Measurements from ENCODE around the gene GPR17.

- TF ChIP-seq CTCF (IDR thresholded peaks at IDR 0.05), result no peak
- no peak for TF ChIP-seq EZH2 (IDR thresholded peaks at IDR 0.05; ENCODE audit: borderline replicate concordance, insufficient read depth, low read depth, low read length, poor library complexity, severe bottlenecking)
Observed at GRCh38 chr2:127627740-127628571, 18.0 kb upstream of the GPR17 start.

Data from B cell (primary cell).